Measurements from ENCODE around the gene SCRT2.

Gene SCRT2

DNA sequence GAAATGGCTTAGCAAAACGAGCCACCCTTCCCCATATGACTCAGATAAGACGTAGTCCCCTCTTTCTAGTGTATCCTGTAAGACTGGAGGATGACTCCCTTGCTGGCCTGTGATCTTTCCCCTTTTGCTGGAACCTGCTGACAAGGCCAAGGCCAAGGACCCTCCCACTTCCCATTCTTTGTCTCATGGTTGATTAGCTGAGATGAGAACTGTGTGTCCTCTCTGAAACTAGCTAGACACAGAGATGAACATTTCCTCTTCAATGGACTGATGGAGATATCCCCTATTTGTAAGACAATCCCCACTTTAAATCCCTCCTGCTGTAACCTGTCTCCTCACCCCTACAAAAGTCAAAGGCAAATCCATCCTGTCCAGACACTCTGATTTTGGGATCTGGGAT lies 33.4 kb upstream of the SCRT2 start:
- peak overlapping the region; percentile 17 for H3K27ac ChIP-seq
- TF ChIP-seq, protein P1, sequence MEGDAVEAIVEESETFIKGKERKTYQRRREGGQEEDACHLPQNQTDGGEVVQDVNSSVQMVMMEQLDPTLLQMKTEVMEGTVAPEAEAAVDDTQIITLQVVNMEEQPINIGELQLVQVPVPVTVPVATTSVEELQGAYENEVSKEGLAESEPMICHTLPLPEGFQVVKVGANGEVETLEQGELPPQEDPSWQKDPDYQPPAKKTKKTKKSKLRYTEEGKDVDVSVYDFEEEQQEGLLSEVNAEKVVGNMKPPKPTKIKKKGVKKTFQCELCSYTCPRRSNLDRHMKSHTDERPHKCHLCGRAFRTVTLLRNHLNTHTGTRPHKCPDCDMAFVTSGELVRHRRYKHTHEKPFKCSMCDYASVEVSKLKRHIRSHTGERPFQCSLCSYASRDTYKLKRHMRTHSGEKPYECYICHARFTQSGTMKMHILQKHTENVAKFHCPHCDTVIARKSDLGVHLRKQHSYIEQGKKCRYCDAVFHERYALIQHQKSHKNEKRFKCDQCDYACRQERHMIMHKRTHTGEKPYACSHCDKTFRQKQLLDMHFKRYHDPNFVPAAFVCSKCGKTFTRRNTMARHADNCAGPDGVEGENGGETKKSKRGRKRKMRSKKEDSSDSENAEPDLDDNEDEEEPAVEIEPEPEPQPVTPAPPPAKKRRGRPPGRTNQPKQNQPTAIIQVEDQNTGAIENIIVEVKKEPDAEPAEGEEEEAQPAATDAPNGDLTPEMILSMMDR (conservative IDR thresholded peaks at IDR 0.05), result no peak

DNA sequence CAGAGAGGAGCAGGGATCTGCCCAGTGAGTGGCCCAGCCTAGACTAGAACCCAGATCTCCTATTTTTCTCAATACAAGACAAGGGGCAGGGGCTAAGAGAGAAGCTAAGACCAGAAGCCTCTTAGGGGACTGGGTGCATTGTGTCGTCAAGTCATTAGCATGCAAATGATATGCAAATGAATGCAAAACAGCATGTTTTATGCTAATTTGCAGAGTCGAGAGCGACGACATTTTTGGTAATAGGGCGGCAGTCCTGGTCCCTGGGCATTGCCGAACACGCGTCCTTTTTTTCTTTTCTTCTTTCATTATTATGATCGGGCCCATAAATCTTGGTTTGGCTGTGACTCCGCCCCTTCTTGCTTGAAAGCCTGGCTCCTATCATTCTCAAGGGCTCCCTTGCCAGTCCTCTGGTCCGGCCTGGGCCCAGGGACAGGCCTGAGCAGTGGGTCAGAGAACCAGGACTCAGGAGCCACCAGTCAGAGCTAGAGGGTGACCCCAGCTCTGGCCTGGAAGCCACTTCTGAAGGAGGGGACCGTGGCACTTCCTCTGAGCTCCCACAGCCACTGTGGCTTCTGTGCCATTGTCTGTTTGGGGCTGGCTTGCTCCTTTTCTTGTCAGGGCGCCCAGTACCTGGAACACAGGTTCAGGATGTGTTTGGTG lies 32.0 kb upstream of the SCRT2 start:
- no peak overlapping the region for H3K27ac ChIP-seq
- TF ChIP-seq, protein P1 (conservative IDR thresholded peaks at IDR 0.05), result no peak

- TF ChIP-seq, protein P1 (conservative IDR thresholded peaks at IDR 0.05), result no peak
- no peak overlapping the region for H3K27ac ChIP-seq
Measured at GRCh38 chr20:706366-706885, 30.8 kb upstream of the SCRT2 start.

GRCh38 chr20:704726-705125 lies 29.1 kb upstream of the SCRT2 start:
- no peak overlapping the region for H3K27ac ChIP-seq
- TF ChIP-seq, protein P1 (conservative IDR thresholded peaks at IDR 0.05), result no peak

- TF ChIP-seq, protein P1 (conservative IDR thresholded peaks at IDR 0.05), result no peak
- H3K27ac ChIP-seq, result no peak overlapping the region
Measured at GRCh38 chr20:703426-703825, 27.8 kb upstream of the SCRT2 start.

GRCh38 chr20:703006-703405 lies 27.4 kb upstream of the SCRT2 start:
- TF ChIP-seq, protein P1 (conservative IDR thresholded peaks at IDR 0.05), result no peak
- no peak overlapping the region for H3K27ac ChIP-seq

- TF ChIP-seq, protein P1 (conservative IDR thresholded peaks at IDR 0.05), result no peak
Measured at GRCh38 chr20:701401-702129, 26.0 kb upstream of the SCRT2 start.

More at GRCh38 chr20:701401-702129, 26.0 kb upstream of the SCRT2 start:
- peak overlapping the region; percentile 79; the same call in 1 of the 2 replicates for H3K27ac ChIP-seq
